Lung microvascular endothelial cell (primary cell): ENCODE measurements around the gene FAT2. TPM values are rescaled to one million over a fixed set of nuclear protein-coding genes. Genes with fewer than 3 reads are reported as not detected.

Source experiments
- DNase-seq, 2 donors: peaks; one replicate each; pipeline versions ENCODE4 v3.0.0 to v3.0.0-alpha.2; 2010; ENCODE audit warnings: low read depth in 2 of 2
- total RNA-seq: library from RNA; depleted of rRNA; stranded (reverse); fragments of >200 nt; gene quantifications from 2 replicates; pipeline ENCODE4 v1.2.1, GENCODE V29; 2014

Gene FAT2
- total RNA-seq, 1 donor from 2014 or later, result not detected

- DNase-seq, result no peak
These were observed 33.7 kb downstream of the FAT2 start for GRCh38 chr5:151557466-151557865.

- no peak for DNase-seq
These were observed 34.3 kb downstream of the FAT2 start for GRCh38 chr5:151556806-151557205.

GRCh38 chr5:151555760-151556576, 35.2 kb downstream of the FAT2 start:
- DNase-seq, result no peak

- DNase-seq, result no peak
These were observed 37.4 kb downstream of the FAT2 start for GRCh38 chr5:151553695-151554094.

- no peak for DNase-seq
These were observed 37.9 kb downstream of the FAT2 start for GRCh38 chr5:151553130-151553670.

GRCh38 chr5:151551985-151552384, 39.1 kb downstream of the FAT2 start:
- no peak for DNase-seq

GRCh38 chr5:151550146-151550545, 41.0 kb downstream of the FAT2 start:
- DNase-seq, result no peak

- DNase-seq, result no peak
These were observed 41.4 kb downstream of the FAT2 start for GRCh38 chr5:151549713-151550112.

- no peak for DNase-seq
These were observed 43.8 kb downstream of the FAT2 start for GRCh38 chr5:151547364-151547763.

- no peak for DNase-seq
These were observed 49.6 kb downstream of the FAT2 start for GRCh38 chr5:151541571-151541970.

Other genes starting within 250 kb of the FAT2 start
- not detected in 2 replicates for gene SLC36A2, start 243.8 kb downstream of the FAT2 start, total RNA-seq
- gene SLC36A1, start 143.7 kb downstream of the FAT2 start, total RNA-seq, result 1.4 and 1.5 TPM in 2 replicates
- gene SPARC, start 95.6 kb upstream of the FAT2 start, total RNA-seq, result 92.5 and 367 TPM in 2 replicates
- gene ATOX1, start 167.3 kb upstream of the FAT2 start, total RNA-seq, result 57.8 and 64.1 TPM in 2 replicates
- 99.2 and 158 TPM in 2 replicates for gene G3BP1, start 180.6 kb upstream of the FAT2 start, total RNA-seq